ENCODE data around the gene RTF1. TPM values are rescaled to one million over a fixed set of nuclear protein-coding genes. Genes with fewer than 3 reads are reported as not detected.
A peak's percentile ranks its signal among the peaks of the same experiment; 100 is the strongest.

RTF1 gene
- polyA plus RNA-seq, 1 of the 3 experiments (the other 2 are of a cell fraction): 27.8 TPM

DNA sequence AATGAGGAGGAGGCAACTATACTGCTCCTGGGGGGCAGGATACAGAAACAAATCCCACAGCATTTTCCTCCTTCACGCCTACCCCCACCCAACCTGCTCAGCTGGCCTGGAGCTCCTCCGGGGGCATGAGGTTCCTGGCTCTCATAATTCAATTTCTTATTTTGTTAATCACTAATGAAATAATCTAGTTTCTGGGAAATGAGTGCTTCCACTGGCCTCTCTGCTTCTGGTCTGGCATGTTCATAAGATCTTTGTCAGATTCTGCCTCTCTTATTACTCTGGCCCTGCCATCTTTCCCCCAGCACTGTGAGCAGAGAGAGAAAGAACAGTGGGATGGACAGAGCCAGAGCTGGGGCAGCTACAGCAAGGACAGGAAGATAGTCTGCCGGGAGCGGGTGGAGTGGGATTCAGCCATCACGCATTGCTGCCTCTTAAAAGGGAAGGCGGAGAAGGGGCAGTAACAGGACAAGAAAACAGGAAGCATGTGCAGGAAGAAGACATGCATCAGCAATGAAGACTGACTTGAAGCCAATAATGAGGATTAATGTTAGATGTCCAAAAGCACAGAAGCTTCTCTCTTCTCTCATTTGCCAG, 113.6 kb downstream of the RTF1 start:
- no peaks in the 10 kb centered on the region for H3K79me2 ChIP-seq (ENCODE audit: insufficient read depth)
- peak; percentile 66 for DNase-seq
- no peaks in the 10 kb centered on the region for H3K27me3 ChIP-seq (ENCODE audit: insufficient read depth)
- H3K9me2 ChIP-seq: no peaks in the 10 kb centered on the region
- peak in 1 of 2 experiments; percentile 82; a peak in 2 of 4 replicates for TF ChIP-seq EP300 (IDR thresholded peaks at IDR 0.05; ENCODE audit: borderline replicate concordance in 1 of 2, low read depth in 1 of 2, low read length in 1 of 2)
- TF ChIP-seq RCOR1 (IDR thresholded peaks at IDR 0.05; ENCODE audit: low read length): peak; percentile 81
- no peak for TF ChIP-seq FOSL2 (IDR thresholded peaks at IDR 0.05; ENCODE audit: borderline replicate concordance, low read depth)
- TF ChIP-seq MXI1 (IDR thresholded peaks at IDR 0.05; ENCODE audit: low read depth, low read length): peak; percentile 63
- no peak for TF ChIP-seq POLR2AphosphoS5 (IDR thresholded peaks at IDR 0.05; ENCODE audit: low read depth, low read length)
- TF ChIP-seq GABPA (IDR thresholded peaks at IDR 0.05; ENCODE audit: low read depth): no peak
- no peak for TF ChIP-seq MEF2A (IDR thresholded peaks at IDR 0.05; ENCODE audit: borderline replicate concordance, low read depth)
- TF ChIP-seq TCF12 (IDR thresholded peaks at IDR 0.05): no peak
- no peaks in the 10 kb centered on the region for H4K20me1 ChIP-seq (ENCODE audit: insufficient read depth)
- ChIA-PET CTCF (interaction anchor here (0.6 to 2.0 kb wide), 4 partner anchors 14 to 130 kb away, joined by 3 to 8 read pairs (median 5); partner anchors contain the start of genes LTK, MGA and RPAP1), POLR2A (interaction anchor here (0.8 to 2.0 kb wide), 2 partner anchors 12 to 14 kb away, joined by 3 to 8 read pairs; partner anchors contain the start of gene RPAP1)
- peak overlapping the region in 1 of 2 experiments; percentile 92; a peak in 2 of 4 replicates for H3K27ac ChIP-seq (ENCODE audit: low read depth in 2 of 2, low read length in 1 of 2)
- H3K9ac ChIP-seq: no peak overlapping the region
- H3F3A ChIP-seq (replicated peaks; ENCODE audit: insufficient read depth): no peaks in the 10 kb centered on the region
- H3K36me3 ChIP-seq (replicated peaks in 1 of 2; ENCODE audit: control insufficient read depth in 1 of 2, insufficient read depth in 2 of 2, low read length in 1 of 2): peaks cover 17 to 46% of the 10 kb centered on the region in 2 experiments
- H3K9me3 ChIP-seq: no peaks in the 10 kb centered on the region
- no peak overlapping the region for H3K4me2 ChIP-seq
- H2AFZ ChIP-seq (ENCODE audit: low read depth): no peak overlapping the region
- WGBS (ENCODE audit: low lambda C conversion rate): 71% methylated on average over 6 of the region's 6 CpGs
- no peak overlapping the region for H3K4me3 ChIP-seq (ENCODE audit: low read depth in 2 of 2, low read length in 1 of 2)
- peaks cover 0 to 43% of the 10 kb centered on the region in 2 experiments; a peak in 1 of 4 replicates for H3K4me1 ChIP-seq (ENCODE audit: control insufficient read depth in 1 of 2, insufficient read depth in 2 of 2, low read depth in 1 of 2, low read length in 1 of 2)

Small RNA genes within 50 kb of the gene (small RNA-seq; reads per million reads assigned to genes)
- gene RNU6-1169P: 0 reads per million in 7 experiments

Other genes starting within 250 kb of the RTF1 start
- 0.02 and 0.07 TPM in 2 replicates for gene EXD1, start 186.3 kb upstream of the RTF1 start, polyA plus RNA-seq (2012; rRNA removed)
- 30.5 and 35.8 TPM in 2 replicates for gene CHP1, start 185.8 kb upstream of the RTF1 start, polyA plus RNA-seq (2012; rRNA removed)
- 7.2 and 8.4 TPM in 2 replicates for gene OIP5, start 84.5 kb upstream of the RTF1 start, polyA plus RNA-seq (2012; rRNA removed)
- 41.1 and 43.5 TPM in 2 replicates for gene NUSAP1, start 84.2 kb upstream of the RTF1 start, polyA plus RNA-seq (2012; rRNA removed)
- 14.9 and 17.9 TPM in 2 replicates for gene NDUFAF1, start 14.6 kb upstream of the RTF1 start, polyA plus RNA-seq (2012; rRNA removed)
- 1.0 and 2.2 TPM in 2 replicates for gene ITPKA, start 76.8 kb downstream of the RTF1 start, polyA plus RNA-seq (2012; rRNA removed)
- gene LTK, start 96.7 kb downstream of the RTF1 start, polyA plus RNA-seq (2012; rRNA removed): 0.06 and 0.07 TPM in 2 replicates
- gene RPAP1, start 127.2 kb downstream of the RTF1 start, polyA plus RNA-seq (2012; rRNA removed): 18.0 and 20.2 TPM in 2 replicates
- gene TYRO3, start 142.1 kb downstream of the RTF1 start, polyA plus RNA-seq (2012; rRNA removed): 8.7 and 10.3 TPM in 2 replicates
- gene MGA, start 243.3 kb downstream of the RTF1 start, polyA plus RNA-seq (2012; rRNA removed): 2.3 and 2.9 TPM in 2 replicates